ENCODE measurements around the gene MINDY4B.
"Not testable (repeated sequence)": the region's sequence is repeated elsewhere in the genome, so short reads cannot be mapped to it uniquely, and the experiment has no call there.

Gene MINDY4B

DNA sequence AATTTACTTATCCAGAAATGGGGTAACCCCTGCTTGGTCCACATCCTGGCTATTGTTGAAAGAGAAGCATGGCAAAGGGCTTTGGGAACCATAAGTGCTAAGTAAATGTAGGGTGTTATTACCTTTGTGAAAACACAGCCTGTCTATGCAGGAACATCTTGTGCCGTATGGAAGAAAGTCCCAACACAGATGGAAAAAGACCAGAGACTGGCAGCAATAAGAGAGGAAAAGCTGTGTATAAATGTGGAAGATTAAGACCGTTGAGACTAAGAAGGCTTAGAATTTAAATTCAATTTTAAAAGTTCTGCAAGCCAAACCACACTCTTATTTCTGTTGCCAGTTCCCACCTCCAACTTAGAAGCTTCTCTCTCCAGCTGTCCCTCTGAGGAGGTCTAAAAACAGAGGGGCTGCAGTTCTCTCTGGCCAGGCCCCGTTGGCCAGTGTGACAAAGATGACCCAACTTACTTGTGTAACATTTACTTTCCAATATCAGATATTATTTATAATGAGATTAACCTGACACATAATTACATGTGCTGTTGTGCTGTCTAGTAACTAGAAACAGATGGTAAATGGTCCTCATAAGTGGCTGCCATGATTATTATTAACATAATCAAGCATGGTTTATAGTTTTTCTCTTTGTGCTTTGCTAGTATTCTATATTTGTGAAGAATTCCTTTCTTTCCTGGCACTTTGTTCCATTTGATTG is 7.0 kb downstream of the MINDY4B start:
- no peak for DNase-seq

DNA sequence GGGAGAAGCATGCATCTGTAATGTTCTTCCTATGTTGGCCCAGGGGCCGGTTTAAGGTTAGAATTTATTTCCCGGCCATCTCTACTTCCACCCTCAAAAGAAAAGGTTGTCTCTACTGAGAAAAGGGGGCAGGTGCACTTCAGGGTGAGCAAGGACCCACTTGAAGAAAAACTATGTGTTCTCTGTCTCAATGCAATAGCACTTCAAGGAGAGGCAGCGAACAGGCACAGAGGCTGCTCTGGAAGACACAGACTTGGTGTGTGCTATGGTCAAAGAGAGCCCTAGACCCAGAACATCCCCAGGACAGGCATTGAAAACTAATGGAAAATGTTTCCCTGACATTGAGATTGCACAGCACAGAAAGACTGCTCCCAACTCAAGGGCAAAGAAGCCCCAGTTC is 7.6 kb downstream of the MINDY4B start:
- DNase-seq, result no peak

DNA sequence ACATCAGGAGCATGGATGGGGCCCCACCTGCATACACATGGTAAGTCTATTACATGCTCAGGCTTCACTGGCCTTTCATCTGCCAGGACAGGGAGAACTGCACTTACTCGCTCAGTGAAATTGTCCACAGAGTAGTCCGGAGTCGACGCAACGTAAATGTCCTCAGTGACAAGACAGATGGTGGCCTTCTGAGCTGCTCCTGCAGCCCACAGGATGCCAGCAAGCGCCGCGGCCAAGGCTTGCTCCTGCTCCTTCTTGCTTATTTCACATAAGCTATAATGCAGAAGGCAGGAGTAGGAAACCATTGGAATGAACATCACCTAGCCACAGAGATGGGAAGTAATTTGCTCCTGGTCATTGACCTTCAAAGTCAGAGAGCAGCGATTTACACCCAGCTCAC is 14.4 kb downstream of the MINDY4B start:
- DNase-seq, result no peak

DNA sequence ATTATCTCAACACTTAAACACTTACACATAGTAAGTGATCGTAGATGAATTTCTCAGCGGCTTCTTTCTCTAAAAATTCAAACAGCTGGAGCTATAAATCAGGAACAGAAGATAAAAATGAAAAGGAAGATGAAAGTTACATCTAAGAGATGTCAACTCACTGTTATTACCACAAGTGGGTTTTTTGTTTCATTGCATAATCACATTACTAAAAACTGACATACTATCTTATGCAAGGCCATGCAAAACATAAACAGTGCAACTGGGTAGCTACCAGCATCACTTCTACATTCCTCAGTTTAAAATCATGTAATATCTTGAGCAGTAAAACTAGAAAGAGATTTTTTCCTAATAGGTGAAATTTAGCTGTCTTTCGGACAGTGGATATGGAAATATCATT is 14.9 kb downstream of the MINDY4B start:
- DNase-seq, result no peak

DNA sequence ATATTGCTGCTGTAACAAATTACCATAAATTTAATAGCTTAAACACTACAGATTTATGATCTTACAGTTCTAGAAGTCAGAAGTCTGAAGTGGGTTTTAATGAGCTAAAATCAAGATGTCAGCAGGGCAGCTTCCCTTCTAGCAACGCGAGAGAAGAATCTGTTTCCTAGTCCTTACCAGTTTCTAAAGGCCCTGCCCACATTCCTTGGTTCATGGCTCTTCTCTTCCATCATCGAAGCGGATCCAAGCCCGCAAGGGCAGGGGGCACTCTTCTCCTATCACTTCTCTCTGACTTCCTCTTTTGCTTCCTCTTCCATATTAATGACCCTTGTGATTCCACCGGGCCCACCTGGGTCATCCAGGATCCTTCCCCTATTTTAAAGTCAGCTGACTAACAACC is 16.1 kb downstream of the MINDY4B start:
- no peak for DNase-seq

DNA sequence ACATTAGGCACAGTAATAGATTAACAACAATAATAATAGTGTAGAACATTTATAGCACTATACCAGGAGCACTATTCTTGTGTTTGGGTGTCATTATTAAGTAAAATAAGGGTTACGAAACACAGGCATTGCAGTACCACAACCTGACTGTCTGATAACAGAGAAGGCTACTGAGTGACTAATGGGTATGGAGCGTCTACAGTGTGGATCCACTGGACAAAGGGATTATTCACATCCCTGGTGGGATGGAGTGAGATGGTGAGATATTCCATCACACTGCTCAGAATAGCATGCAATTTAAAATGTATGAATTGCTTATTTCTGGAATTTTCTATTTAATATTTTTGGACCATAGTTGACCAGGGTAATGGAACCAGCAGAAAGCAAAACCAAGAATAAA is 18.2 kb downstream of the MINDY4B start:
- no peak for DNase-seq

DNA sequence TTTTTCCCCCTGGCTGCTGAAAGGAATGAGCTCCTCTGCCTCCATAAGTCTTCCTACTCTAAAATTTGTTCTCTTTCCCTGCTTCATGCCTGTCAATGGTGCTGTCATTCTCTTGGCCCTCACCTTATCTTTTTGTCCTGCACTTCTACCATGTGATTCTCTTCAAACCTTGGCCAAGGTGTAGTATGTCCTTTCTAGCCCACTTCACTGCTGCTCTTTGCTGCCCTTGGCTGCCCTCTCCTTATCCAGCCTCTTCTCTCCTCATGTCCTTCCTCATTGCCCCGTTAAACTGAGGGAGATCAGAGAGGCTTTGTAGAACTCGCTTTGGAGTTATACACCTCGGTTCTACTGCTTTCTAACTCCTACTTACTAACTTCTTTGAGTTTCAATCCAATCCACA is 19.7 kb downstream of the MINDY4B start:
- no peak for DNase-seq

DNA sequence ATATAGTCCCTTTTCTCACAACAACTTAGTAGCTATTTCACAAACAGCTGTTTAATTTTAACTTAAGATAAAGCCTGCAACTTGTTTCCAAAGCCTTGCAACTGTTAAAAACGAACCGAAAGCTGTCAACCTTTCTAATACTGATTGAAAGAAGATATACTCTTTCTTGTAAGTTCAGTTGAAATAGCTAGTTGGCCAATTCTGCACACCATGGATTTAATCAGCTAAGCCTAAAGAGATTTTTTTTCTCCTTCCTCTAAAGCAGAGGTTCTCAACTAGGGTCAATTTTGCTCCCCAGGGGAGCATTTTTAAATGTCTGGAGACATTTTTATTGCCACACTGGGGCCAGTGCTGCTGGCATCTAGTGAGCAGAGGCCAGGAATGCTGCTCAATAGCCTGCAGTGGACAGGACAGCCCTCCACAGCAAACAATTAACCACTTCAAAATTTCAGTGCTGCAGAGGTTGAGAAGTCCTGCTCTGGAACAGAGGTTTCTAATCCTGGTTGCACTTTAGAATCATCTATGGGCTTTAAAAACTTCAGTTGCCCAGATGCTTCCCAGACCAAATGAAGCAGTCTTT is 26.2 kb downstream of the MINDY4B start:
- DNase-seq, result no peak

DNA sequence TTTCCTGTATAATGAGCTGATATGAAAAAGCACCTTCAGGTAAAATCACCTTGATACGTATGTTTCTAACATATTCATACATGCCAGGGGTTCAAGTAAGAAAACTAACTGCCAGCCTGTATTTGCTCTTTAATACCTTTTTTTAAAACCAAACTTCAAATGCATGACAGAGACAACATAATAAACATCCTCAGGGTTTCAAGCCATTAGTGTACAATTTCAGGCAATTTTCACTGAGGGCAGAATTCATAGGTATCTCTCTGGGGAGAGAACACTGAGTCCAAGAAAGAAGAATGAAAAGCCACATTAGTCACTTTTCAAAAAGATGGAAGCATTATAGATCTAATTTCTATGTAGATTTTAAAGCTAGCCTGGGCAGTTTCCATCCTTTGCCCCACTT is 26.9 kb downstream of the MINDY4B start:
- no peak for DNase-seq

DNA sequence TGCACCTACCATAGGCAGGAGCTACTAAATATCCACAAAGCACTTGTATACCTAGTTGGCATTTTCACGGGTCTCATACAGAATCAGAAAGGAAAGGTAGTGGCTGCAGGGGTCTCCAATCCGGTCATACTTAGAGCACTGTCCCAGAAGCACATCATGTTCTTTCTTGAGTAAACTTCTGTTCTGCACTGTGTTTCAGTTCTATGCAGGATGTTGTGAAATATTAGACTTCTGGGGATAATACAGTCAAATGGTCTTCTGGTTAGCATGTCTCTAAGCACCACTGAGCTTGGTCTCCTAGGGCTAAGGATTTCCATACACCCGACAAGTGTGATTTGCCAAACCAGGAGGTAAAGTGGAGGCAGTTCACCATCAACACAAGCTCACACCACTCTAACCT is 27.9 kb downstream of the MINDY4B start:
- no peak for DNase-seq

DNA sequence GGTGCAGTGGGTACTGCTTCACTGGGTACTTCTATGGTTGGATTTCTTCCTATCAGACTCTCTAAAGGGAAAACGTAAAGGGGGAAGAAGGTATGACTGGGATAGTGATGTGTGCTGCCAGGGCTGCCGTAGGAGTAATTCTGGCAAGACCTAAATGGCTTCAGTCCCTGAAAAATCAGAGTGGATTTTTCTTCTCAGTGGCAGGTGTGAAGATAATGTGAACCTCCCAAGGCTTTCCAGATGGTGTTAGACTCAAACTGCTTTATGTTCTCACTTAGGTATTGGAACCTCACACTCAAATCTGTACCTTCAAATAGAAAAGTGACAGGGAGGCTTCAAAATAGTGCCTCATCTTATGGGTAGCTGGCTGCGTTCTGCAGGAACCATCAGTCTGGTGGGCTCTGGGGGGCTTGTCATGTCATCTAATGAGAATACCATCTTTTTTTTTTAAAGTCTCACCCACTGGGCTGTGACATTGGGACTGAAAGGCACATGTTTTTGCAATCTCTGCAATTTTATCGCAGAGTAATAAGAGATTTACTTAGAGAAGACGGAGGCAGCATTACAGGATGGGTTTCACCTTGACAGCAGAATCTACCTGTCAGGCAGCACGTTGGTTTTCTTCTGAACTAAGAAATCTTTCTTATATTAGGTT is 28.5 kb downstream of the MINDY4B start:
- no peak for DNase-seq

DNA sequence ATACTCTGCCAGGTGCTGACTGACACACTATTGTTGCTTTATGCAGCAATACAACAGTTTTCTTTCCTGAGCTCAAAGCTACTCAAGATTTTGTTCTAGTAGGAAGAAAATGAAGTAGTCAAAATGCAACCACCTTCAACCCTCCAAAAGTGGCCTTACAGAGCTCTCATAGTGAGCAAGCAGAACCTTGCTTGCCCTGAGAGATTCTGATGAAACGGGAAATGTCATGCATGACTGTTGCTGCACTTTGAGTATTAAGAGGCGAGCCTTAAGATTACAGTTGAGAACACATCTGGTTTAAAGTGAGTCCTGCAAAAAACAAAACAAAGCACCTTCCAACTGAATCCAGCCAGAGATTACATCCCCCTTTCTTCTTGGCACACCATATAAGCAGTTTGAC is 29.7 kb downstream of the MINDY4B start:
- no peak for DNase-seq

DNA sequence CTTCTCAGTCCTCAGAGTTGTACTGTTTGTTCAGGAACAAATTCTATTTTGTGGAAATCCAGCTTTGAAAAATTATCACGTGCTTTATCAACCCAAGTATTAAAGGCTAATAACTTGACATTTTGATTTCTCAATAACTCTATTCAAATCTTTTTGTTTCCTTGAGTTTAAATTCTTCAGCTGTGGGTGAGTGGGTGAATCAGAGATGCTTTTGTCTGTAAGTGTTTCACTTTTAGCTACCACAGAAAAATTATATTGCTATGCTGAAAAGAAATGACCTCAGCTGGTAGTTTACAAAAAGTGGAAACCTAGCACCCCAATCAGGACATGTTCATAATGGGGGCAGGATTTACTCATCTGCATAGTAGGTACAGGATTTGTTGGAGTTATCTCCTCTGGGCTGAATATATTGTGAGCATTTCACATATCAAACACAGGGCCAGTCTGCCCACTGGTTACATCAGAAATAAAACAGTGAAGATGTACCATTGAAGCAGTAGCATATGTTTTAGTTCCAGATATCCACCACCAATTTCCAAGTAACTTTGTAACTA is 30.5 kb downstream of the MINDY4B start:
- DNase-seq, result no peak

DNA sequence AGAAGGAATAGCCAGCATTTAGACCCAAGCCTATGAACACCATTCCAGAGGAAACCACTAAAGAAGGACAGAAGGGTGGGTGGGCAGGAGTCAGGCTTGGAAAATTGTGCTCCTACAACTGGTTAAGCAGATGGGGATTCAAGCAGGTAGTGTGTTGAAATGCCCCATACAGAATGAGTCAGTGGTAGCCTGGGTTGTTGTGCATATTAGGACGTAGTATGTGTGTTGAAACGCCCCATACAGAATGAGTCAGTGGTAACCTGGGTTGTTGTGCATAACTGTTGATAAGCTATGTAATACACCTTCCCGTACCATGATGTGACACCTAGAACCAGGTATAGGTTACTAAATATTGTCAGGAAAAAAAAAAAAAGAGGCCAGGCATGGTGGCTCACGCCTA is 34.0 kb downstream of the MINDY4B start:
- no peak for DNase-seq

DNA sequence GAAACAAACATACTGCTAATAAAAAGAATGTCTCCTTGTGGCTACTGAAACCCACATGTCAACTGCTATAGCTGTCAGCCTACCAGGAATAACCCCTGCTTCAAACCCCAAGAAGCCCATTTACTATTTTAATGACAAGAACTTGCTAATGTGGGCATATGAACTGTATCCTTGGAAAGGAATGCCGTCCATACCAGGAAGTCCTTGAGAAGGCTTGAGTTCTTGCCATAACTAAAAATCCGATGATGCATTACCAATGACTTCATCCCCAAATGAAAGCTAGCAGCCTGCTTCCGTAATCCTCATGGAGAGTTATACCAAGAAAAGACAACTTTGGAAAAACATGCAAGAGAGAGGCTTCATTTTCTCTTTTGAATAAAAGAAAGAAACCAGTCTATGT is 34.8 kb downstream of the MINDY4B start:
- DNase-seq, result no peak

DNA sequence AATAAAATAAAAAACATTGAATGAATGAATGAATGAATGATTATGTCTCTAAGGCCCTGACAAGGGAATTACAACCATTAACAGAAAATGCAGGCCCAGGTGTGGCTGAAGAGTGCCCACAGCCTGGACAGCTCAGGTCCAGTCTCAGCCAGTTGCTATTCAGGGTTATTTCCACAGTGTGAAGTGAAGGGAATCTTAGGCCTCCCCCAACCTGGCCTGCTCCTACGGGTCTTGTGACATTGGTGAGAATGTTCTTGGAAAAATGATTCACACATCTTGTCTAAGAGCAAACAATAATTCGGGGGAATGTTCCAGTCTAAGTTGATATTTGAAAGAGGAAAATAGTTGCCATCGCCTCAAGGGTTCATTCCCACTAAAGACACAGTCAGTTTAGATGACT is 37.0 kb downstream of the MINDY4B start:
- no peak for DNase-seq

DNA sequence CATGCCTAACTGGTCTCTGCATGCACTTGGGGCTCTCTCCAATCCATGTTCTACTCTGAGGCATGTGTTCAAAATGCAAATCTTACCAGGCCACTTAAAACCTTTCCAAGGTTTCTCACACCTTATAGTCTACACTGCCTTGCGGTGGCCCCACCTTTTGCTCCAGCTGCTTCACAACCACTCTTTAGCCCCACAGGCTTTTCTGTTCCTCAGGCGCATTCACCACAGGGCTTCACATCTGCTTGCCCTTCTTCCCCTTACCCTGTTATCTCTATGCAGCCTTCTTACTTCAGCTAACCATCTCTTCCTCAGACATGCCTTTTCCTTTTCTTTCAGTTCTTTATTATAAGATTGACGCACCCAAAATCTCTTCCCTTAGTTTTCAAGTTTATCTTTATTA is 37.8 kb downstream of the MINDY4B start:
- DNase-seq, result no peak

DNA sequence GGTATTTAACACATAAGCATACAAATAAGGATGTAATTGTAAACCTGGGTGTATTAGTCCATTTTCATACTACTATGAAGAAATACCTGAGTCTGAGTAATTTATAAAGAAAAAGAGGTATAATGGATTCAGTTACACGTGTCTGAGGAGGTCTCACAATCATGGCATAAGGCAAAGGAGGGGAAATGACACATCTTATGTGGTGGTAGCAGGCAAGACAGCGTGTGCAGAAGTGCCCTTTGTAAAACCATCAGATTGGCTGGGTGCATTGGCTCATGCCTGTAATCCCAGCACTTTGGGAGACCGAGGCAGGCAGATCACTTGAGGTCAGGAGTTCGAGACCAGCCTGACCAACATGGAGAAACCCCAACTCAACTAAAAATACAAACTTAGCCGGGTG is 41.3 kb downstream of the MINDY4B start:
- not testable (repeated sequence) for DNase-seq

DNA sequence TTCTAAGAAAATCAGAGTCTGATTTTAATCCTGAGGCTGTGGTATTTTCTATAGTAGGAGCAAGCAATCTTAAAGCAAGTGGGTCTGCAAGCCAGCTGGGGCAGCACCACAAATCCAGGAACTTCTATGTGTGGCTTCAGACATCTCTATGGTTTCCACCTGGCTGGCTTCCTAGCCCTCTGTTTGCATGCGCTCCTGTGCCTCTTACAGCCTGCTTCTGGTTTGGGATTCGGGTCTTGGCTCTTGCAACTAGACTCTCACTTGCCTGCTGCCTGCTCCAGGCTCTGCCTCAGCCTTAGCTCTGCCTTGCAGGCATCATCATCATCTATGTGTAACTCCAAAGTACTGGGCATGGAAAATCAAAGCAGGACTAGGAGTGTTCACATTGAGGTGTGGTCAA is 43.4 kb downstream of the MINDY4B start:
- no peak for DNase-seq

DNA sequence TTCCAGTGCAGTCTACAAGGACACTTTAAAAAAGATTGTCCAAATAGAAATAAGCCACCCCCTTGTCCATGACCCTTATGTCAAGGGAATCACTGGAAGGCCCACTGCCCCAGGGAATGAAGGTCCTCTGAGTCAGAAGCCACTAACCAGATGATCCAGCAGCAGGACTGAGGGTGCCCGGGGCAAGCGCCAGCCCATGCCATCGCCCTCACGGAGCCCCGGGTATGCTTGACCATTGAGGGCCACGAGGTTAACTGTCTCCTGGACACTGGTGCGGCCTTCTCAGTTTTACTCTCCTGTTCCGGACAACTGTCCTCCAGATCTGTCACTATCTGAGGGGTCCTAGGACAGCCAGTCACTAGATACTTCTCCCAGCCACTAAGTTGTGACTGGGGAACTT is 47.3 kb downstream of the MINDY4B start:
- not testable (repeated sequence) for DNase-seq

DNA sequence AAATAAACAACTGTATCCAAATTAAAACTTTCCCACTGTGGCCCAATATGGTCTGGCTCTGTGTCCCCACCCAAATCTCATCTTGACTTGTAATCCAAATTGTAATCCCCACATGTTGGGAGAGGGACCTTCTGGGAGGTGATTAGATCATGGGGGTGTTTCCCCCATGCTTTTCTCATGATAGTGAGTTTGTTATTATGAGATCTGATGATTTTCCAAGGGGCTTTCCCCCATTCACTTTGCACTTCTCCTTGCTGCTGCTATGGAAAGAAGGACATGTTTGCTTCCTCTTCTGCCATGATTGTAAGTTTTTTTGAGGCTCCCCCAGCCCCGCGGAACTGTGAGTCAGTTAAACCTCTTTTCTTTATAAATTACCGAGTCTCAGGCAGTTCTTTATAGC is 55.0 kb downstream of the MINDY4B start:
- no peak for DNase-seq

DNA sequence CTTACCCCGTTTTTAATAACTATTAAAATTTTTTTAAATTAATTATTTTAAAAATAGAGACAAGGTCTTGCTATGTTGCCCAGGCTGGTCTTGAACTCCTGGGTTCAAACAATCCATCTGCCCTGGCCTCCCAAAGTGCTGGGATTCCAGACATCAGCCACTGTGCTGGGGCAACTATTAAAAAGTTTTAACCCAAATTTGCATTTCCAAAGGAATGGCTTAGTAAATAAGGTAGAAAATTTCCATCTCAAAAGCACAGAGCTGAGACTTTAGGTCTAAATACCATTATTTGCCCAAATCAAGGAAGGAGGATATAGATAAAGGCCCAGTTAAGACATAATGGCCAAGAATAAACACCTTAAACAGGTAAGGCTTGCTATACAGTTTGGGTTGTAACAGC is 56.4 kb downstream of the MINDY4B start:
- DNase-seq, result no peak

DNA sequence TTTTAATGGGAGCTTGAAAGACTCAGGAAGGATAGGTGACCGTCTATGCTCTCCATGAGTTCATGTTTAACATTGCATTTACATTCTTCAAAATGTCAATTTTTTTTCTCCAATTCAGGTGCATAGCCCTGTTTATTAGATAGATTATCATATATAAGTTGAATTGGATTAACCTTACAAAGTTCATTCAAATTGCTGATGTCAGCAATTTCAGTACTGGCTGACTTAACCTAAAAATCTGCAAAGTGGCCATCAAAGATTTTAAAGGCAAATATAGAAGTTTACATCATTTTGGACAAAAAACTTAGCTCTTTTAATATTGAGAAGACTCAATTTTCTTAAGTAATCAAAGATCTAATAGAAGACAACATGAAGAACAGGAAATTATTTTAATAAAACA is 57.8 kb downstream of the MINDY4B start:
- no peak for DNase-seq

DNA sequence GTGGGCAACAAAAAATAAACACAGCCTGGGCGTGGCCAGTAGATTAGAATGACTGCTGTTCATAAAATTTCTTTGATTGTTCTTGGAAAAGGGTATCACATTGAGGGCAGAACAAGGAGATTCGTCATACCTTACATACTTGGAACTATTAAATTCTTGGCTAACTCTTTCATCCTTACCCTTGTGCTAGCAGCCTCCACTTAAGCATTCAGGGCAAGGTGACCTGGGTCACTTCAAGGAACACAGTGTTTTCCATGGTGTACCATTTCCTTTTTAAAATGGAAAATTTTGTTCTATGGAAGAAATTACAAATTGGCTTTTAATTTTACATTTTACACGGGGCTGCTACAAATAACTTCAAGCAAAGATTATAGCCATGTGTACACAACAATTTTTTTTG is 60.8 kb downstream of the MINDY4B start:
- no peak for DNase-seq

Data from NCI-H510A (cell line).